Measurements from ENCODE around the gene CDC42EP1. TPM values are rescaled to one million over a fixed set of nuclear protein-coding genes. Genes with fewer than 3 reads are reported as not detected.
"Not testable (repeated sequence)": the region's sequence is repeated elsewhere in the genome, so short reads cannot be mapped to it uniquely, and the experiment has no call there.

The CDC42EP1 gene
- total RNA-seq, 4 donors from 2014 or later, result 22.3 to 41.0 (median 34.7) TPM

DNA sequence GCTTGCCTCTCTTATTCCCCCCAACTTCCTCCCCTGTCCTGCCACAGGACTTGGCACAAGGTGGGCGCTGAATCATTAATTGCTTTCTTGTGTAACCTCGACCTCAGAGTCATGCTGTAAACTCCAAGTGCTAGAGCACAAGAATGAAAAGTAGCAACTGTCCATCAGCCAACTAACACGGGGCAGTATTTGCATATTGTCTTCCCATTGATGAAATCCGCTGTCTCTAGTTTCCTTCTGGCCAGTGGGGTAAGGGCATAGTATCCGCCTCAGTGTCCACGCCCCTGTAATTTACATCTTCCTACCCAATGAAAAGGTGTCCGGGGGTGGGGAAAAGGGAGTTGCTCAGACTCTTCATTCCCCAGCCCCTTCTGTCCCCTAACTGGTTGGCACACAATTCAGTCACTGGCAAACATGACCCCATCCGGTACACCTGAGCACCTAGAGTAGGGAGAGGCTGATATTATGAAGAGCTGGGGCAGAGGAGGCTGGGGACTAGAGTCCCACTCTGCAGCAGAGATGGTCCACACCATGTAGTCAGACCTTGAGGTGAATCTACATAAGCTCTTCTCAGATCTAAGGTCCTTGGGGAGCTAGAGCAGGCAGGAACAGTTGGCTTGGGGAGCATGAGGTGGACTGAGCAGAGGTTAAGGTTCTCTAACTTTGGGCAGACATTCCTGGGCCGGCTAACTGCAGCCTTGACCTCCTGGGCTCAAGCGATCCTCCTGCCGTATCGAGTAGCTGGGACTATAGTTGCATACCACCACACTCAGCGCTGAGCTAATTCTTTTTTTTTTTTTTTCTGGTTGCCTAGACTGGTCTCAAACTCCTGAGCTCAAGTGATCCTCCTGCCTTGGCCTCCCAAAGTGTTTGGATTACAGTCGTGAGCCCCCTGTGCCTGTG is 41.5 kb downstream of the CDC42EP1 start:
- H3K27me3 ChIP-seq, result no peaks in the 10 kb centered on the region
- H3K27ac ChIP-seq, result peak overlapping the region in 3 of 4 donors; percentile 63 to 86 (median 77)
- H3K9me3 ChIP-seq, result no peaks in the 10 kb centered on the region
- TF ChIP-seq, protein P1, sequence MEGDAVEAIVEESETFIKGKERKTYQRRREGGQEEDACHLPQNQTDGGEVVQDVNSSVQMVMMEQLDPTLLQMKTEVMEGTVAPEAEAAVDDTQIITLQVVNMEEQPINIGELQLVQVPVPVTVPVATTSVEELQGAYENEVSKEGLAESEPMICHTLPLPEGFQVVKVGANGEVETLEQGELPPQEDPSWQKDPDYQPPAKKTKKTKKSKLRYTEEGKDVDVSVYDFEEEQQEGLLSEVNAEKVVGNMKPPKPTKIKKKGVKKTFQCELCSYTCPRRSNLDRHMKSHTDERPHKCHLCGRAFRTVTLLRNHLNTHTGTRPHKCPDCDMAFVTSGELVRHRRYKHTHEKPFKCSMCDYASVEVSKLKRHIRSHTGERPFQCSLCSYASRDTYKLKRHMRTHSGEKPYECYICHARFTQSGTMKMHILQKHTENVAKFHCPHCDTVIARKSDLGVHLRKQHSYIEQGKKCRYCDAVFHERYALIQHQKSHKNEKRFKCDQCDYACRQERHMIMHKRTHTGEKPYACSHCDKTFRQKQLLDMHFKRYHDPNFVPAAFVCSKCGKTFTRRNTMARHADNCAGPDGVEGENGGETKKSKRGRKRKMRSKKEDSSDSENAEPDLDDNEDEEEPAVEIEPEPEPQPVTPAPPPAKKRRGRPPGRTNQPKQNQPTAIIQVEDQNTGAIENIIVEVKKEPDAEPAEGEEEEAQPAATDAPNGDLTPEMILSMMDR (IDR thresholded peaks at IDR 0.05), result no peak
- TF ChIP-seq POLR2A (IDR thresholded peaks at IDR 0.05), result peak in 1 of 2 donors; percentile 34
- DNase-seq, result peak in 2 of 3 donors; percentile 64 to 72
- peak overlapping the region in 2 of 4 donors; percentile 1 to 8 for H3K4me3 ChIP-seq
- H3K4me1 ChIP-seq, result peaks cover 0 to 12% (median 0%) of the 10 kb centered on the region in 4 donors
- H3K36me3 ChIP-seq, result no peaks in the 10 kb centered on the region

DNA sequence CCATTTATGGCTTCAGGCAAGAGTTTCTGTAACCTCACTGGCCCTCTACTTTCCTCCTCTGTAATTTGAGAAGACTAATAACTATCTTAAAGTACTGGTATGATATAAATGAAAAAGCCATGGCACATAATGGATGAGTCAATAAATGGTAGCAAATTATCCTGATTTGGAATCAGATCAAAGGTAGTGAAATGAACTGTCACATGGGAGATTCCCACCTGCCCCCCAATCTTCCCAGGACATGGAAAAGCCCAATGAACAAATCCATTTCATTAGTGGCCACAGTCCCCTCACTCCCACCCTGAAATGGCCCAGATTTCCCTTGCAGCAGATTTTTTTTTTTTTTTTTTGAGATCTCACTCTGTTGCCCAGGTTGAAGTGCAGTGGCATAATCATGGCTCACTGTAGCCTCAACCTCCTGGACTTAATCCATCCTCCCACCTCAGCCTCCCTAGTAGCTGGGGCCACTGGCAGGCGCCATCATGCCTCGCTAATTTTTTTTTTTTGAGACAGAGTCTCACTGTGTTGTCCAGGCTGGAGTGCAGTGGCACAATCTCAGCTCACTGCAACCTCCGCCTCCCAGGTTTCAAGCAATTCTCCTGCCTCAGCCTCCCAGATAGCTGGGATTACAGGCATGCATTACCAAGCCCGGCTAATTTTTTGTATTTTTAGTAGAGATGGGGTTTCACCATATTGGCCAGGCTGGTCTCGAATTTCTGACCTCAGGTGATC is 42.4 kb downstream of the CDC42EP1 start:
- peaks cover 0 to 21% (median under 1%) of the 10 kb centered on the region in 4 donors for H3K4me1 ChIP-seq
- not testable (repeated sequence) for H3K27ac ChIP-seq, H3K27me3 ChIP-seq, DNase-seq, H3K36me3 ChIP-seq, H3K9me3 ChIP-seq, H3K4me3 ChIP-seq

DNA sequence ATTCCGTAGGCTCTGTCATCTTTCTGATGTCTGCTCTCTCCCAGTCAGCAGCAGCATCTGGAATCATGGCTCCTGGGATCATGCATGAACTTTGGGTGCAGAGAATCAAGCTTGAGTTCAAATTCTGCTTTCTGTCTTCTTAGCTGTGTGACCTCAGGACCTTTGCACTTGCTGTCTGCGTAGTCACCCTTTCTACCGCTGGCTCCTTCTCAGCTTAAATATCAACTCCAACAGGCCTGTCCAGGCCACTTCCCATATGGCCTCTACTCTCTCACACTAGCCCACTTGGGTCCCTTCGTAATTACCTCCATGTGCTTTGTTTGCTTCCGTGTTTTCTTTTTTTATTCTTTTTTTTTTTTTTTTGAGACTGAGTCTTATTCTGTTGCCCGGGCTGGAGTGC is 43.8 kb downstream of the CDC42EP1 start:
- Histone ChIP-seq H3K27ac (no peak overlapping the region), H3K27me3 (no peaks in the 10 kb centered on the region), H3K9me3 (no peaks in the 10 kb centered on the region), H3K4me3 (no peak overlapping the region), H3K4me1 (peaks cover 0 to 24% (median 2%) of the 10 kb centered on the region in 4 donors), H3K36me3 (no peaks in the 10 kb centered on the region)
- no peak for DNase-seq
- TF ChIP-seq, protein P1 (IDR thresholded peaks at IDR 0.05), result no peak
- no peak for TF ChIP-seq POLR2A (IDR thresholded peaks at IDR 0.05)

DNA sequence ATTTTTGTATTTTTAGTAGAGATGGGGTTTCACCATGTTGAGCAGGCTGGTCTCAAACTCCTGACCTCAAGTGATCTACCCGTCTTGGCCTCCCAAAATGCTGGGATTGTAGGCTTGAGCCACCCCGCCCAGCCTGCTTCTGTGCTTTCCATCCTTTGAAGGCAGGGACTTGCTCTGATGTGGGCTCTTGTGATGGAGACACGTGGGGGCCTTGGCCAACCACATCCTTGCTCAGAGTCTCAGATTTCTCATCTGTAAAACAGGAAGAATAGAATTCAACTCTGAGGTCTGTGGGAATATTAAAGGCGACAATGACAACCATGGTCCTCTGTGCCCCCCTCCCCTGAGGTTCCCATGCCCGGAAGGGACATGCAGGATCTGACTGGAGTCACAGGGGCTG is 44.6 kb downstream of the CDC42EP1 start:
- TF ChIP-seq, protein P1 (IDR thresholded peaks at IDR 0.05), result no peak
- no peaks in the 10 kb centered on the region for H3K9me3 ChIP-seq
- DNase-seq, result peak in 2 of 3 donors; percentile 69 to 73
- no peaks in the 10 kb centered on the region for H3K27me3 ChIP-seq
- peaks cover 0 to 28% (median 7%) of the 10 kb centered on the region in 4 donors for H3K4me1 ChIP-seq
- no peaks in the 10 kb centered on the region for H3K36me3 ChIP-seq
- H3K27ac ChIP-seq, result peak overlapping the region in 1 of 4 donors; percentile 42
- H3K4me3 ChIP-seq, result no peak overlapping the region

DNA sequence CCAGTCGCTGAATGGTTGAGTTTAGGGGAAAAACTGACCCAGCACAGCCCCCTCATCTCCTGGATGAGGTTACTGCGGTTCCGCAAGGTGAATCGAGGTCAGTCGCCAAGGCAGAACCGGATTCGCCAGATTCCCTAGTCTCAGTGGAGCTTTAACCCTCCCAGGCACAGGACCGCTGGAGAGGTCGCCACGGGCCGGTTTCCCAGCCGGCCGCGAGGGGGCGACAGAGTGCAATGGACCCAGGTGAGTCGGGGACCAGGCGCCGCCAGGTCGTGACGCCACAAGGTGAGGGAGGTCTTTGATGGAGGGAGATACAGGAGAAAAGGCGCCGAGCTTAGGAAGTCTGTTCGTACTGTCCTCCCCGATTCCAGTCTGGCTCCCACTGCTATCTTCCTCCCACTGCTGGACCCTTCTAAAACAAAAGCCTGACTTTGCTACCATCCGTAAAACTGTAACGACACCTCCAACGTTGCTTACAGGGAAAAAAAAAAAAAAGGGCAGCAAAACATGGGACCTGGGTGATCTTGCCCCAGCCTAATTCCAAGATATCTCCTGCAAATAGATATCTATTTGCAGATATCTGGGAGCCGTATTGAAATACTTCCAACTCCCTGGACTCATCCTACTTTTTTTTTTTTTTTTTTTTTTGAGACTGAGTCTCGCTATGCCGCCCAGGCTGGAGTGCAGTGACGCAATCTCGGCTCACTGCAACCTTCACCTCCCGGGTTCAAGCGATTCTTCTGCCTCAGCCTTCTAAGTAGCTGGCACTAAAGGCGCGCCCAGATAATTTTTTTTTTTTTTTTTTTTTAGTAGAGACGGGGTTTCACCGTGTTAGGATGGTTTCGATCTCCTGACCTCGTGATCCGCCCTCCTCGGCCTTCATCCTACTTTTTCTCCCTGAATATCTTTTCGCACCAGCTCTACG is 47.0 kb downstream of the CDC42EP1 start:
- peak; percentile 93 to 97 (median 96) for DNase-seq
- peaks cover 0 to 36% (median 14%) of the 10 kb centered on the region in 4 donors for H3K4me1 ChIP-seq
- no peaks in the 10 kb centered on the region for H3K27me3 ChIP-seq
- no peaks in the 10 kb centered on the region for H3K9me3 ChIP-seq
- peak in 1 of 2 donors; percentile 10 for TF ChIP-seq POLR2A (IDR thresholded peaks at IDR 0.05)
- TF ChIP-seq, protein P1 (IDR thresholded peaks at IDR 0.05), result peak; percentile 95 to 99 (median 98)
- peak overlapping the region; percentile 86 to 100 (median 94) for H3K4me3 ChIP-seq
- no peaks in the 10 kb centered on the region for H3K36me3 ChIP-seq
- H3K27ac ChIP-seq, result peak overlapping the region; percentile 95 to 98 (median 96)

Measured in Peyer's patch (tissue), 4 donors.